WTC11 (cell line): Measurements from ENCODE around the gene B3GNT8. TPM values are rescaled to one million over a fixed set of nuclear protein-coding genes. Genes with fewer than 3 reads are reported as not detected.

ENCODE experiments used
- ATAC-seq: fragments of 200-7000 bp; cut with Tn5 transposase; 2 replicates; pipeline ENCODE4 v1.10.0; 2021; ENCODE audit warnings: mild to moderate bottlenecking, moderate library complexity
- CTCF ChIA-PET: fragments of 300-600 bp; sonication (Branson Sonifier 250); formaldehyde crosslinking; loops from one replicate; lab custom pipeline; 2021; ENCODE audit warnings: antibody characterized with exemption; lab: Charles Lee
- POLR2A ChIA-PET: fragments of 350-600 bp; sonication (Branson Sonifier 250); formaldehyde crosslinking; loops from one replicate; lab custom pipeline; 2021; ENCODE audit warnings: antibody characterized with exemption; lab: Charles Lee
- DNase-seq: peaks from one replicate; pipeline ENCODE4 v3.0.0; 2021; ENCODE audit warnings: low spot score
- H3K27ac Mint-ChIP-seq: 2 replicates; pipeline ENCODE4 v1.8.0; 2021; ENCODE audit warnings: mixed read lengths
- H3K27me3 Mint-ChIP-seq: 2 replicates; pipeline ENCODE4 v1.8.0; 2021; ENCODE audit warnings: low read depth, mild to moderate bottlenecking, moderate library complexity, mixed read lengths
- H3K36me3 Mint-ChIP-seq: 2 replicates; pipeline ENCODE4 v1.8.0; 2021; ENCODE audit warnings: mixed read lengths
- H3K4me1 Mint-ChIP-seq: 2 replicates; pipeline ENCODE4 v1.8.0; 2022; ENCODE audit warnings: mixed read lengths
- H3K4me3 Mint-ChIP-seq: 2 replicates; pipeline ENCODE4 v1.8.0; 2021; ENCODE audit warnings: mild to moderate bottlenecking, moderate library complexity, mixed read lengths
- H3K9me3 Mint-ChIP-seq: 2 replicates; pipeline ENCODE4 v1.8.0; 2021; ENCODE audit warnings: mixed read lengths
- ATF1 ChIP-seq: sonication (generic); formaldehyde crosslinking; IDR thresholded peaks from 2 replicates; pipeline ENCODE4 v1.8.1; 2023; ENCODE audit warnings: mild to moderate bottlenecking, moderate library complexity, missing genetic modification reagents
- CREB1 ChIP-seq: sonication (generic); formaldehyde crosslinking; IDR thresholded peaks from 2 replicates; pipeline ENCODE4 v1.8.0; 2023; ENCODE audit warnings: mild to moderate bottlenecking, missing genetic modification reagents
- FOXK1 ChIP-seq: sonication (generic); formaldehyde crosslinking; IDR thresholded peaks from 2 replicates; pipeline ENCODE4 v1.8.0; 2022; ENCODE audit warnings: mild to moderate bottlenecking, moderate library complexity, missing genetic modification reagents
- FOXP1 ChIP-seq: sonication (generic); formaldehyde crosslinking; IDR thresholded peaks from 2 replicates; pipeline ENCODE4 v1.8.0; 2022; ENCODE audit warnings: missing genetic modification reagents, mild to moderate bottlenecking, moderate library complexity, borderline replicate concordance
- GABPB1 ChIP-seq: sonication (generic); formaldehyde crosslinking; IDR thresholded peaks from 2 replicates; pipeline ENCODE4 v1.8.1; 2023; ENCODE audit warnings: mild to moderate bottlenecking, missing genetic modification reagents
- MYBL2 ChIP-seq: sonication (generic); formaldehyde crosslinking; IDR thresholded peaks from 2 replicates; pipeline ENCODE4 v1.8.1; 2023; ENCODE audit warnings: mild to moderate bottlenecking, moderate library complexity, missing genetic modification reagents
- NFATC4 ChIP-seq: fragments of 250-450 bp; sonication (Bioruptor Pico); IDR thresholded peaks from 2 replicates; pipeline ENCODE4 v1.9.0; 2021; ENCODE audit warnings: mild to moderate bottlenecking
- NR1H2 ChIP-seq: sonication (generic); formaldehyde crosslinking; IDR thresholded peaks from 2 replicates; pipeline ENCODE4 v1.9.0; 2021; ENCODE audit warnings: mild to moderate bottlenecking, moderate library complexity, missing genetic modification reagents
- SMAD3 ChIP-seq: sonication (generic); formaldehyde crosslinking; IDR thresholded peaks from 2 replicates; pipeline ENCODE4 v1.8.0; 2022; ENCODE audit warnings: missing genetic modification reagents, mild to moderate bottlenecking, borderline replicate concordance
- SMAD4 ChIP-seq: sonication (generic); formaldehyde crosslinking; IDR thresholded peaks from 2 replicates; pipeline ENCODE4 v1.8.0; 2022; ENCODE audit warnings: mild to moderate bottlenecking, missing genetic modification reagents
- SP1 ChIP-seq: sonication (generic); formaldehyde crosslinking; conservative IDR thresholded peaks from 2 replicates; pipeline ENCODE4 v1.8.1; 2022; ENCODE audit warnings: missing genetic modification reagents
- TCF7 ChIP-seq: sonication (generic); formaldehyde crosslinking; IDR thresholded peaks from 2 replicates; pipeline ENCODE4 v1.8.0; 2022; ENCODE audit warnings: mild to moderate bottlenecking, low read depth, missing genetic modification reagents, moderate library complexity
- TEAD4 ChIP-seq: sonication (generic); formaldehyde crosslinking; IDR thresholded peaks from 2 replicates; pipeline ENCODE4 v1.8.0; 2022; ENCODE audit warnings: mild to moderate bottlenecking, missing genetic modification reagents
- ZNF121 ChIP-seq: sonication (generic); formaldehyde crosslinking; IDR thresholded peaks from 2 replicates; pipeline ENCODE4 v1.8.0; 2023; ENCODE audit warnings: missing genetic modification reagents
- ZNF138 ChIP-seq: sonication (generic); formaldehyde crosslinking; conservative IDR thresholded peaks from 2 replicates; pipeline ENCODE4 v1.8.1; 2022; ENCODE audit warnings: mild to moderate bottlenecking, moderate library complexity, missing genetic modification reagents
- ZNF281 ChIP-seq: sonication (generic); formaldehyde crosslinking; IDR thresholded peaks from 2 replicates; pipeline ENCODE4 v1.8.0; 2023; ENCODE audit warnings: mild to moderate bottlenecking, missing genetic modification reagents
- ZNF317 ChIP-seq: sonication (generic); formaldehyde crosslinking; IDR thresholded peaks from 2 replicates; pipeline ENCODE4 v1.8.1; 2023; ENCODE audit warnings: low read depth, mild to moderate bottlenecking, moderate library complexity, missing genetic modification reagents, borderline replicate concordance
- ZNF396 ChIP-seq: fragments of 250-450 bp; sonication (Bioruptor Pico); IDR thresholded peaks from 2 replicates; pipeline ENCODE4 v1.8.0; 2021; ENCODE audit warnings: mild to moderate bottlenecking, moderate library complexity, borderline replicate concordance
- ZNF416 ChIP-seq: fragments of 250-450 bp; sonication (Bioruptor Pico); IDR thresholded peaks from 2 replicates; pipeline ENCODE4 v1.9.0; 2021; ENCODE audit warnings: mild to moderate bottlenecking, inconsistent platforms
- ZNF423 ChIP-seq: fragments of 250-450 bp; sonication (Bioruptor Pico); IDR thresholded peaks from 2 replicates; pipeline ENCODE4 v2.1.2; 2022; ENCODE audit warnings: mild to moderate bottlenecking, moderate library complexity
- total RNA-seq: library from RNA; stranded (reverse); gene quantifications from 3 replicates; pipeline ENCODE4 v1.2.3, GENCODE V29; 2021
- TF ChIP-seq, protein P1 (sequence below): fragments of 250-450 bp; sonication (Bioruptor Pico); IDR thresholded peaks from 2 replicates; pipeline ENCODE4 v1.9.0; 2021; ENCODE audit warnings: mild to moderate bottlenecking
- TF ChIP-seq, protein P2 (sequence below): sonication (generic); formaldehyde crosslinking; IDR thresholded peaks from 2 replicates; pipeline ENCODE4 v1.8.1; 2022; ENCODE audit warnings: mild to moderate bottlenecking, missing genetic modification reagents, moderate library complexity, borderline replicate concordance

B3GNT8 gene
- total RNA-seq, 1 experiment from 2014 or later: 2.3 TPM

- Mint-ChIP-seq H3K27ac (no peak overlapping the region), H3K9me3 (no peaks in the 10 kb centered on the region), H3K4me3 (no peak overlapping the region), H3K4me1 (peaks cover 8% of the 10 kb centered on the region; the same call in 1 of the 2 replicates), H3K36me3 (no peaks in the 10 kb centered on the region), H3K27me3 (peaks cover 45% of the 10 kb centered on the region)
- POLR2A ChIA-PET: no interaction called here
- DNase-seq (no peak), ATAC-seq (no peak)
- CTCF ChIA-PET: interaction anchor here (1.2 to 10.4 kb wide), 4 partner anchors 119 to 263 kb away, joined by 3 to 310 read pairs (median 6); no protein-coding TSS in a partner anchor
- TF ChIP-seq ZNF138 (CRISPR knock-in tag) (no peak), SMAD3 (CRISPR knock-in tag) (no peak), MYBL2 (no peak), ZNF121 (CRISPR knock-in tag) (no peak), ZNF416 (CRISPR knock-in tag) (no peak), TEAD4 (no peak), FOXP1 (CRISPR knock-in tag) (no peak), ZNF281 (CRISPR knock-in tag) (no peak), SMAD4 (no peak), GABPB1 (CRISPR knock-in tag) (no peak)
- TF ChIP-seq, protein P1, sequence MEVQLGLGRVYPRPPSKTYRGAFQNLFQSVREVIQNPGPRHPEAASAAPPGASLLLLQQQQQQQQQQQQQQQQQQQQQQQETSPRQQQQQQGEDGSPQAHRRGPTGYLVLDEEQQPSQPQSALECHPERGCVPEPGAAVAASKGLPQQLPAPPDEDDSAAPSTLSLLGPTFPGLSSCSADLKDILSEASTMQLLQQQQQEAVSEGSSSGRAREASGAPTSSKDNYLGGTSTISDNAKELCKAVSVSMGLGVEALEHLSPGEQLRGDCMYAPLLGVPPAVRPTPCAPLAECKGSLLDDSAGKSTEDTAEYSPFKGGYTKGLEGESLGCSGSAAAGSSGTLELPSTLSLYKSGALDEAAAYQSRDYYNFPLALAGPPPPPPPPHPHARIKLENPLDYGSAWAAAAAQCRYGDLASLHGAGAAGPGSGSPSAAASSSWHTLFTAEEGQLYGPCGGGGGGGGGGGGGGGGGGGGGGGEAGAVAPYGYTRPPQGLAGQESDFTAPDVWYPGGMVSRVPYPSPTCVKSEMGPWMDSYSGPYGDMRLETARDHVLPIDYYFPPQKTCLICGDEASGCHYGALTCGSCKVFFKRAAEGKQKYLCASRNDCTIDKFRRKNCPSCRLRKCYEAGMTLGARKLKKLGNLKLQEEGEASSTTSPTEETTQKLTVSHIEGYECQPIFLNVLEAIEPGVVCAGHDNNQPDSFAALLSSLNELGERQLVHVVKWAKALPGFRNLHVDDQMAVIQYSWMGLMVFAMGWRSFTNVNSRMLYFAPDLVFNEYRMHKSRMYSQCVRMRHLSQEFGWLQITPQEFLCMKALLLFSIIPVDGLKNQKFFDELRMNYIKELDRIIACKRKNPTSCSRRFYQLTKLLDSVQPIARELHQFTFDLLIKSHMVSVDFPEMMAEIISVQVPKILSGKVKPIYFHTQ (CRISPR knock-in tag): no peak
Observed at GRCh38 chr19:41443813-41444455, 16.8 kb upstream of the B3GNT8 start.

DNA sequence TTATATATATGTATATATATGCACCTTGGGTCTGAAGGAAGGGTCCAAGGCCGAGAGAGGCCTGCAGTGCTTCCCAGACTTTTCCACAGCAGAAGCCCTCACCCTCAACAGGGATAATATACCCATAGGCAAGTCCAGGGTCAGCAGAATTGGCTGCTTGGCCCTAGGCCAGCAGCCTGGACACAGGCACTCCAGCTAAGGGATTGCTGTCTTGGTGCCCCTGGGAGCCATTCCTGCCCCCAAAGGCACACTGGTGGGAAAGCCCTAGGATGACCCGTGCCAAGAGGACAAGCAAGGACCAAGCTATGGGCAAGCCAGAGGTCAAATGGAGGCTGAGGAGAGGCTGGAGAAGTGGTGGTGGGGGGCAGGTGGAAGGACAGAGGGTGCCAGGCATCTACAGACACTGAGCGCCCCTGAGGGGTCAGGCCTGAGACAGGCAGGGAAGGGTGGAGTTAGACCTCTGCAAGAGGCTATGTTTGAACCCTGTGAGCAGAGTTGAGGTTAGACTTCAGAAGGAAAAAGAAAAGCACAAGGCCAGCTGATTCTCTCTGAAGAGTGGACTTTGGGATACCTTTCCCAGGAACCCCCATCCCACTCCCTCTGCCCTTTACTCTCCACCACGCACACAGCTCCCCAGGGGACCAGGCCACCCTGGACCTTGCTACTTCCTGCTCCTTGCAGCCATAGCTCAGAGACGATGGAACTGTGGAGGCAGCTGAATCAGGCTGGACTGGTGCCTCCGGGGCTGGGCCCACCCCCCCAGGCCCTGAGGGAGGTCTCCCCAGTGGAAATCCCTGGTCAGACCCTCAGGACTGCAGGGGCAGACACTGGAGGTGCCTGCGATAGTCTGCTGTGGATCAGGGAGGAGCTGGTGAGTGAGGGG, 15.5 kb upstream of the B3GNT8 start, which contains the start of gene ERICH4:
ERICH4 (plus strand) TSS at position 684 of the 883 bp plus-strand sequence; CDS start at position 698, 14 bp downstream.
- no peaks in the 10 kb centered on the region for H3K9me3 Mint-ChIP-seq
- CTCF ChIA-PET: interaction anchor here (1.2 to 1.7 kb wide), 4 partner anchors 121 to 264 kb away, joined by 3 to 7 read pairs (median 5); no protein-coding TSS in a partner anchor
- H3K27me3 Mint-ChIP-seq: peaks cover 36% of the 10 kb centered on the region
- no peak within 1 kb of the TSS for H3K27ac Mint-ChIP-seq
- POLR2A ChIA-PET: no interaction called here
- peaks cover 13% of the 10 kb centered on the region for H3K4me1 Mint-ChIP-seq
- ATAC-seq (no peak), DNase-seq (no peak)
- peaks cover 1% of the 10 kb centered on the region; the same call in 1 of the 2 replicates for H3K36me3 Mint-ChIP-seq
- no peak within 1 kb of the TSS for H3K4me3 Mint-ChIP-seq
- TF ChIP-seq NFATC4 (CRISPR knock-in tag) (no peak), ZNF416 (CRISPR knock-in tag) (no peak), ZNF396 (no peak), ZNF317 (CRISPR knock-in tag) (no peak), ATF1 (CRISPR knock-in tag) (no peak), CREB1 (CRISPR knock-in tag) (no peak), SMAD3 (CRISPR knock-in tag) (no peak), FOXK1 (CRISPR knock-in tag) (no peak), ZNF423 (CRISPR knock-in tag) (no peak), TCF7 (CRISPR knock-in tag) (no peak), NR1H2 (no peak), SP1 (no peak)
- TF ChIP-seq, protein P2, sequence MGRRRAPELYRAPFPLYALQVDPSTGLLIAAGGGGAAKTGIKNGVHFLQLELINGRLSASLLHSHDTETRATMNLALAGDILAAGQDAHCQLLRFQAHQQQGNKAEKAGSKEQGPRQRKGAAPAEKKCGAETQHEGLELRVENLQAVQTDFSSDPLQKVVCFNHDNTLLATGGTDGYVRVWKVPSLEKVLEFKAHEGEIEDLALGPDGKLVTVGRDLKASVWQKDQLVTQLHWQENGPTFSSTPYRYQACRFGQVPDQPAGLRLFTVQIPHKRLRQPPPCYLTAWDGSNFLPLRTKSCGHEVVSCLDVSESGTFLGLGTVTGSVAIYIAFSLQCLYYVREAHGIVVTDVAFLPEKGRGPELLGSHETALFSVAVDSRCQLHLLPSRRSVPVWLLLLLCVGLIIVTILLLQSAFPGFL: no peak
- TF ChIP-seq, protein P1 (CRISPR knock-in tag): no peak
